Omental fat pad (tissue), 4 donors: Measurements from ENCODE around the gene HIBCH. TPM values are rescaled to one million over a fixed set of nuclear protein-coding genes. Genes with fewer than 3 reads are reported as not detected.
"Not testable (repeated sequence)": the region's sequence is repeated elsewhere in the genome, so short reads cannot be mapped to it uniquely, and the experiment has no call there.

Experiments used
- ATAC-seq: fragments of 150-250 bp; one replicate; pipeline ENCODE4 v1.9.1; 2016; ENCODE audit warnings: mild to moderate bottlenecking, moderate library complexity; ENCODE audit not compliant: low FRiP score
- DNase-seq: peaks from one replicate; pipeline ENCODE4 v3.0.0-alpha.2; 2019; ENCODE audit warnings: low spot score
- CTCF ChIP-seq, 3 donors: fragments of 450-650 bp; IDR thresholded peaks; one replicate each; pipeline ENCODE4 v1.5.1; 2016 to 2017; ENCODE audit warnings: antibody characterized with exemption in 3 of 3, mild to moderate bottlenecking in 3 of 3, moderate library complexity in 2 of 3
- total RNA-seq, 4 donors: library from RNA; depleted of rRNA; stranded (reverse); fragments of >200 nt; gene quantifications; one replicate each; pipeline ENCODE4 v1.1.0, GENCODE V29; 2016

HIBCH gene
- total RNA-seq, 4 donors from 2014 or later: 11.6 to 22.1 (median 20.1) TPM

- ATAC-seq (no peak), DNase-seq (no peak)
- TF ChIP-seq CTCF (IDR thresholded peaks at IDR 0.05): no peak
These were observed 7.6 kb downstream of the HIBCH start for GRCh38 chr2:190311893-190312634.

DNA sequence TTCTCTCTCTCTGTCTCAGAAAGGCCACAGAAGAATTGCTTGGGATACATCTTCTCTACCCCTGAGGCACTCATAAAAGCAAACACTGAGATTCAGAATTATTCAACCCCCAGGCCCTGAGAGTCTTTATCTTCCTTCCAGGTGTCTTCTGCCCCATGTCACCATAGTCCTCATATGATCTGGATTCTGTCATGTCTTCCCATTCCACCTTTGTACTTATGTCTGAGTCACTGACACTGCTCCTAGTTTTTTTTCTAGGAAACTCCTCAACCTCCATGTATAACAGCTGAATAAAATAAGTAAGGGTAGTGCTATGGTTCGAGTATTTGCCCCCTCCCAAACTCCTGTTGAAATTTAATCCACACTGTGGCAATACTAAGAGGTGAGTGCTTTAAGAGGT, 11.6 kb downstream of the HIBCH start:
- no peak for ATAC-seq
- no peak for TF ChIP-seq CTCF (IDR thresholded peaks at IDR 0.05)
- no peak for DNase-seq

GRCh38 chr2:190304404-190304803, 15.2 kb downstream of the HIBCH start:
- no peak for TF ChIP-seq CTCF (IDR thresholded peaks at IDR 0.05)
- DNase-seq: no peak
- ATAC-seq: no peak

DNA sequence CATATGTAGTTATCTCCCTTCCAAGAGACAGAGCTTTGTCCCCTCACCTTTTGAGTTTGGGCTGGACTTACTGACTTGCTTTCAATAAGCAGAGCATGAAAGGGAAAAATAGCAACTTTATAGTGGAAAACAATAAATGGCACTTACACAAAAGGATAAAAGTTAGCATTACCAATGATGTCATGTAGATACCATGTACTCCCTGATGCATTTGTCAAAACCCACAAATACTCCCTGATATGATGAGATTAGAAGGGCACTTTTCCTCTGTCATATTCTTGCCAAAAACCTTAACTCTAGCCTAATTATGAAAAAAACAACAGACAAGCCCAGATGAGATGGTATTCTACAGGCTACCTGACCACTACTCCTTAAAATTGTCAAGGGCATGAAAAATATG, 16.0 kb downstream of the HIBCH start:
- ATAC-seq: no peak

GRCh38 chr2:190302052-190302451, 17.6 kb downstream of the HIBCH start:
- DNase-seq: no peak
- ATAC-seq: no peak

More for the DNA sequence above, 16.0 kb downstream of the HIBCH start:
- no peak for TF ChIP-seq CTCF (IDR thresholded peaks at IDR 0.05)
- no peak for DNase-seq

GRCh38 chr2:190301032-190301431, 18.6 kb downstream of the HIBCH start:
- TF ChIP-seq CTCF (IDR thresholded peaks at IDR 0.05): no peak
- ATAC-seq (no peak), DNase-seq (no peak)

More at GRCh38 chr2:190302052-190302451, 17.6 kb downstream of the HIBCH start:
- no peak for TF ChIP-seq CTCF (IDR thresholded peaks at IDR 0.05)

- not testable (repeated sequence) for ATAC-seq, DNase-seq
These were observed 21.7 kb downstream of the HIBCH start for GRCh38 chr2:190297880-190298279.
